ENCODE results near the gene ZNF490. TPM values are rescaled to one million over a fixed set of nuclear protein-coding genes. Genes with fewer than 3 reads are reported as not detected.
"Not testable (repeated sequence)": the region's sequence is repeated elsewhere in the genome, so short reads cannot be mapped to it uniquely, and the experiment has no call there.

ZNF490 gene
- total and polyA plus RNA-seq, 2 experiments from 2014 or later: 2.7 to 4.0 TPM

DNA sequence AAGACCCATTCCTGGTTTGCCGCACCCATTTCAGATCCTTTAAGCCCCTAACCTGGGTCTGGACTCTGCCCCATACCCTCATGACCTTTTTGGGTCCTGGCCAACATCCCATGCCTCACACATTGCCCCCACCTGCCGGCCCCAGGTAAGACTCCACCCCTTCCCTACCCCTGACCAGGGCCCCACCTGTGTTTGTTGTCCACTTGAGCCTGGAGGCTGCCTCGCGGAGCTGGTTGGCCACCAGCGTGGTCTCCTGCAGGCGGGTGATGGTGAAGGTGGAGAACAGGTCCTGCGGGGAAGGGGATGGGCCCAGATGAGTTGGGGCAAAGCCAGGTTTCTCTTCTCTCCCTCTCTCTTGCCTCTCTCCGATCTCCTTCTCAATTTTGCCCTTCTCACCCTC is 36.4 kb upstream of the ZNF490 start:
- Histone ChIP-seq H3K4me2 (ENCODE audit: unreplicated experiment) (no peak overlapping the region), H3K27me3 (replicated peaks; ENCODE audit: insufficient read depth) (no peaks in the 10 kb centered on the region), H3K4me3 (no peak overlapping the region), H3K79me2 (ENCODE audit: insufficient read depth) (no peaks in the 10 kb centered on the region), H3K36me3 (ENCODE audit: low read depth) (no peaks in the 10 kb centered on the region), H3K9ac (no peak overlapping the region), H3K27ac (no peak overlapping the region), H4K20me1 (ENCODE audit: insufficient read depth) (no peaks in the 10 kb centered on the region), H3K9me2 (ENCODE audit: insufficient read depth) (no peaks in the 10 kb centered on the region), H3K9me3 (ENCODE audit: low read depth) (no peaks in the 10 kb centered on the region), H2AFZ (no peak overlapping the region), H3F3A (ENCODE audit: insufficient read depth) (no peaks in the 10 kb centered on the region), H3K4me1 (ENCODE audit: insufficient read depth) (no peaks in the 10 kb centered on the region)
- WGBS, 2 experiments (ENCODE audit: low coverage in 1 of 2, low lambda C conversion rate in 2 of 2, missing lambda C conversion rate in 2 of 2): 82 to 94% methylated on average over 8 of the region's 8 CpGs
- DNase-seq: no peak
- in situ Hi-C loops (cut with MboI): no loop called here
- TF ChIP-seq EZH2phosphoT487 (IDR thresholded peaks at IDR 0.05; ENCODE audit: insufficient read depth, low read depth) (no peak), EZH2 (IDR thresholded peaks at IDR 0.05; ENCODE audit: insufficient read depth, poor library complexity, severe bottlenecking) (no peak)

DNA sequence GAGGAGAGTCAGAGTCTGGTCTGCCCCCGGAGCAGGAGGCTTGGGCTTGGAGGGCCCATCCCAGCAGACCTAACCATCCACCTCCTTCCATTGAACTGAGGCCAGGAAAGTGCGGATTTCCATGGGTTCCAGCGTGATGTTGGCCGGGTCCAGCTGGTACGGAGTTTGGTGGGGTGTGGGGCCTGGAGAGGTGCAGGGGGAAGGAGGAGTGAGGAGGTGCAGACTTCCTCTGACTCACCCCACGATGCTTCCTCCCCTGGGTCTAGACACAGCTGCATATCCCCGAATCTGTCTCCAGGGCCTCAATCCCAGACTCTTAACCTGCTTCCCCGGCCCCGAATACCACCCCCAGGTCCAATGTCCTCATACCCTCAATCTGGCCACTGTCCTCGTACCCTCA is 35.9 kb upstream of the ZNF490 start:
- DNase-seq: no peak
- no peak for TF ChIP-seq EZH2phosphoT487 (IDR thresholded peaks at IDR 0.05; ENCODE audit: insufficient read depth, low read depth)
- no peak for TF ChIP-seq EZH2 (IDR thresholded peaks at IDR 0.05; ENCODE audit: insufficient read depth, poor library complexity, severe bottlenecking)
- H2AFZ ChIP-seq: no peak overlapping the region

DNA sequence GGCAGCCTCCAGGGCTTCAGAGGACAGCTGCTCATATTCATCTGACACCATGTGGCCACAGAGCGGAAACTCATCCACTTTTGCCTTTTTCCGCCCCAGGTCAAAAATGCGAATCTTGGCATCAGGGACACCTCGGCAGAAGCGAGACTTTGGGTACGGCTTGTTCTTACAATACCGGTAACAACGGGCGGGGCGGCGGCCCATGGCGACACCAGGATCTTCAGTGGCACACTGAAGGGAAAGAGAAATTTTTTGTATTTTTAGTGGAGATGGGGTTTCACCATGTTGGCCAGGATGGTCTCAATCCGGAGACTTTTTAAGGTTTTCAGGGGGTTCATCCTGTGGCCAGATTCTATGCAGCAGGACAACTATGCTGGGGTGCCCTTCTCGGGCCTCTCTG is 33.1 kb upstream of the ZNF490 start:
- 83 to 84% methylated on average over 14 of the region's 14 CpGs for WGBS, 2 experiments (ENCODE audit: low coverage in 1 of 2, low lambda C conversion rate in 2 of 2, missing lambda C conversion rate in 2 of 2)
- H3K9ac ChIP-seq; H3K27me3 ChIP-seq (replicated peaks; ENCODE audit: insufficient read depth); H3K36me3 ChIP-seq (ENCODE audit: low read depth); H2AFZ ChIP-seq; in situ Hi-C loops (cut with MboI); H3K4me1 ChIP-seq (ENCODE audit: insufficient read depth); H3K9me2 ChIP-seq (ENCODE audit: insufficient read depth); H3K27ac ChIP-seq; H3F3A ChIP-seq (ENCODE audit: insufficient read depth); DNase-seq; H3K4me3 ChIP-seq; H3K79me2 ChIP-seq (ENCODE audit: insufficient read depth); H4K20me1 ChIP-seq (ENCODE audit: insufficient read depth); H3K4me2 ChIP-seq (ENCODE audit: unreplicated experiment); H3K9me3 ChIP-seq (ENCODE audit: low read depth): not testable (repeated sequence)

More for the DNA sequence above, 35.9 kb upstream of the ZNF490 start:
- no peaks in the 10 kb centered on the region for H3K9me2 ChIP-seq (ENCODE audit: insufficient read depth)
- no peak overlapping the region for H3K4me2 ChIP-seq (ENCODE audit: unreplicated experiment)
- WGBS, 2 experiments (ENCODE audit: low coverage in 1 of 2, low lambda C conversion rate in 2 of 2, missing lambda C conversion rate in 2 of 2): 78% methylated on average over 10 of the region's 10 CpGs
- no peak overlapping the region for H3K9ac ChIP-seq
- no peaks in the 10 kb centered on the region for H3K9me3 ChIP-seq (ENCODE audit: low read depth)
- in situ Hi-C loops (cut with MboI): no loop called here
- H3K27ac ChIP-seq: no peak overlapping the region
- H3K4me1 ChIP-seq (ENCODE audit: insufficient read depth): no peaks in the 10 kb centered on the region
- H3K4me3 ChIP-seq: no peak overlapping the region
- no peaks in the 10 kb centered on the region for H3K27me3 ChIP-seq (replicated peaks; ENCODE audit: insufficient read depth)
- H3K79me2 ChIP-seq (ENCODE audit: insufficient read depth): no peaks in the 10 kb centered on the region
- no peaks in the 10 kb centered on the region for H3K36me3 ChIP-seq (ENCODE audit: low read depth)
- no peaks in the 10 kb centered on the region for H4K20me1 ChIP-seq (ENCODE audit: insufficient read depth)
- no peaks in the 10 kb centered on the region for H3F3A ChIP-seq (ENCODE audit: insufficient read depth)

DNA sequence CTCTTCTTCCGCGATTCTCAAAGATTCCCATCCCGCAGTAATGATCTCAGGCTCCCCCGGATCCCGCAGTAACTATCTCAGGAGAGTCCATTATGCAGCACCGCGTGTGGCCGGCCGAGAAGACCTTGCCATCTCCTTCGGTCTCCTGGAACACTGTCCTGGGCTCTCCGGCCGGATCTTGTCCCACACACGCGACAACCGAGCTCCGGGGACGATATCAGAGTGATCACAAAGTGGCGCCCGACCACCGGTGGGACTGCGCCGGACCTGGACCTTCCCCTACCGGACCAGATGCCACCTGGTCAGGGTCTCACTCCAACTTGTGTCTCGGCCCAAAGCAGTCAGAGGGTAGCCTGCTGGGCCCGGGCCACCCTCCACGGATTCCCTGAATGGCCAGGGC is 31.9 kb upstream of the ZNF490 start:
- no peaks in the 10 kb centered on the region for H3K36me3 ChIP-seq (ENCODE audit: low read depth)
- no peak overlapping the region for H2AFZ ChIP-seq
- no peak for DNase-seq
- no peaks in the 10 kb centered on the region for H3K9me3 ChIP-seq (ENCODE audit: low read depth)
- H3K79me2 ChIP-seq (ENCODE audit: insufficient read depth): no peaks in the 10 kb centered on the region
- H3K9ac ChIP-seq: no peak overlapping the region
- H3F3A ChIP-seq (ENCODE audit: insufficient read depth): no peaks in the 10 kb centered on the region
- no peak overlapping the region for H3K4me3 ChIP-seq
- H3K27me3 ChIP-seq (replicated peaks; ENCODE audit: insufficient read depth): no peaks in the 10 kb centered on the region
- WGBS, 2 experiments (ENCODE audit: low coverage in 1 of 2, low lambda C conversion rate in 2 of 2, missing lambda C conversion rate in 2 of 2): 89 to 90% methylated on average over 23 to 26 of the region's 26 CpGs
- no peaks in the 10 kb centered on the region for H3K4me1 ChIP-seq (ENCODE audit: insufficient read depth)
- no peak for TF ChIP-seq EZH2phosphoT487 (IDR thresholded peaks at IDR 0.05; ENCODE audit: insufficient read depth, low read depth)
- in situ Hi-C loops (cut with MboI): no loop called here
- H3K9me2 ChIP-seq (ENCODE audit: insufficient read depth): no peaks in the 10 kb centered on the region
- H4K20me1 ChIP-seq (ENCODE audit: insufficient read depth): no peaks in the 10 kb centered on the region
- H3K27ac ChIP-seq: no peak overlapping the region
- no peak overlapping the region for H3K4me2 ChIP-seq (ENCODE audit: unreplicated experiment)

DNA sequence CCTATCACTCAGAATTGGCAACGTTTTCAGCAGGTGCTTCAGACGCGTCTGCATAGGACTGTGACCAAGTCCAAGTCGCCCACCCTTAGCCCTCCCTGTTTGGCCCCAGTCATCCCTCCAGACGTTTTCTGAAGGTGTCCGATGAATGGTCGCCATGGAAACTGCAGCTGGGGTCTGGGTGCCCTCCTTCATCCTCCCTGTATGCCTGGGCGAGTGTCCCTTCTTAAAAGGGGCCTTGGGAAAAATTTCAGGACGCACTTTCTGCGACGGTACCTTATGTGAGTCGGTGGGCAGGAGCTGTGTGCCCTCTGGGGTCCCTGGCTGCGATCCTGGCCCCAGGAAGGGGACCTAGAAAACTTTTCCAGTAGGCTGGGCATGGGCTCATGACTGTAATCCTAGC is 30.8 kb upstream of the ZNF490 start:
- Histone ChIP-seq H3K9me2 (ENCODE audit: insufficient read depth) (no peaks in the 10 kb centered on the region), H3K79me2 (ENCODE audit: insufficient read depth) (no peaks in the 10 kb centered on the region), H3K9me3 (ENCODE audit: low read depth) (no peaks in the 10 kb centered on the region), H3K27ac (no peak overlapping the region), H3K4me3 (no peak overlapping the region), H3K36me3 (ENCODE audit: low read depth) (no peaks in the 10 kb centered on the region), H2AFZ (no peak overlapping the region), H4K20me1 (ENCODE audit: insufficient read depth) (no peaks in the 10 kb centered on the region), H3K4me1 (ENCODE audit: insufficient read depth) (no peaks in the 10 kb centered on the region), H3F3A (ENCODE audit: insufficient read depth) (no peaks in the 10 kb centered on the region), H3K4me2 (ENCODE audit: unreplicated experiment) (no peak overlapping the region), H3K9ac (no peak overlapping the region), H3K27me3 (replicated peaks; ENCODE audit: insufficient read depth) (no peaks in the 10 kb centered on the region)
- WGBS, 2 experiments (ENCODE audit: low coverage in 1 of 2, low lambda C conversion rate in 2 of 2, missing lambda C conversion rate in 2 of 2): 62% methylated on average over 13 of the region's 13 CpGs
- in situ Hi-C loops (cut with MboI): no loop called here
- no peak for TF ChIP-seq EZH2phosphoT487 (IDR thresholded peaks at IDR 0.05; ENCODE audit: insufficient read depth, low read depth)
- no peak for TF ChIP-seq EZH2 (IDR thresholded peaks at IDR 0.05; ENCODE audit: insufficient read depth, poor library complexity, severe bottlenecking)
- DNase-seq: no peak
